Measurements from ENCODE around the gene SAMD4B. TPM values are rescaled to one million over a fixed set of nuclear protein-coding genes. Genes with fewer than 3 reads are reported as not detected.

The SAMD4B gene
- total and polyA plus RNA-seq, 10 of the 15 experiments (the other 5 are each of a cell fraction or from before 2014, with no cell fraction given): 2.4 to 43.3 (median 23.9) TPM

- TF ChIP-seq EZH2 (IDR thresholded peaks at IDR 0.05; ENCODE audit: borderline replicate concordance, control insufficient read depth, low read depth, low read length): no peak
- no peak for TF ChIP-seq IKZF2 (IDR thresholded peaks at IDR 0.05)
These were observed 16.2 kb upstream of the SAMD4B start (continued) for GRCh38 chr19:39325778-39326665.

GRCh38 chr19:39327363-39328045, 14.7 kb upstream of the SAMD4B start:
- 66% methylated on average over 16 of the region's 16 CpGs for WGBS (ENCODE audit: insufficient coverage, insufficient replicate concordance, low lambda C conversion rate, missing lambda C conversion rate)
- ATAC-seq (no peak), DNase-seq (ENCODE audit: low read depth, low spot score) (no peak), FAIRE-seq (no peak)
- no peaks in the 10 kb centered on the region for H3K79me2 ChIP-seq (ENCODE audit: control insufficient read depth, insufficient read depth, low read length)
- H3K27me3 ChIP-seq (replicated peaks in 1 of 2; ENCODE audit: control insufficient read depth in 2 of 2, insufficient read depth in 2 of 2, low read length in 1 of 2): no peaks in the 10 kb centered on the region
- intact Hi-C loops (cut with micrococcal nuclease; ENCODE audit: unreplicated experiment): loop anchor here (1.0 to 5.0 kb wide), 3 partner anchors 115 to 365 kb away; no protein-coding TSS in a partner anchor
- TF ChIP-seq PRDM15 (CRISPR knock-in tag; IDR thresholded peaks at IDR 0.05) (no peak), ZNF217 (IDR thresholded peaks at IDR 0.05) (no peak), TCF12 (IDR thresholded peaks at IDR 0.05; ENCODE audit: low read depth, low read length) (no peak), SMC3 (IDR thresholded peaks at IDR 0.05; ENCODE audit: borderline replicate concordance, low read length) (no peak), BCLAF1 (IDR thresholded peaks at IDR 0.05) (no peak), TCF3 (IDR thresholded peaks at IDR 0.05; ENCODE audit: borderline replicate concordance, insufficient read depth, low read depth, low read length) (no peak)
- no peaks in the 10 kb centered on the region for H4K20me1 ChIP-seq (ENCODE audit: control insufficient read depth, insufficient read depth)
- H3K4me2 ChIP-seq (ENCODE audit: control insufficient read depth, insufficient read depth): no peak overlapping the region
- in situ Hi-C loops (cut with MboI): loop anchor here (5.0 kb wide), 1 partner anchor 205 kb away; no protein-coding TSS in a partner anchor
- H3K36me3 ChIP-seq (ENCODE audit: control insufficient read depth in 2 of 2, insufficient read depth in 2 of 2, low read length in 1 of 2): peaks cover 0 to 8% of the 10 kb centered on the region in 2 experiments; a peak in 2 of 4 replicates
- ChIA-PET RAD21 (ENCODE audit: unreplicated experiment) (interaction anchor here (1.3 to 2.0 kb wide), 4 partner anchors 64 to 205 kb away, joined by 3 to 7 read pairs (median 4); partner anchors contain the start of genes MED29 and PAF1), SMC1A (ENCODE audit: uncharacterized antibody, unreplicated experiment) (interaction anchor here (0.6 to 2.2 kb wide), 4 partner anchors 112 to 205 kb away, joined by 3 to 17 read pairs (median 4); partner anchors contain the start of gene TIMM50), CTCF (interaction anchor here (0.7 to 3.7 kb wide), 18 partner anchors 9 to 365 kb away, joined by 3 to 28 read pairs (median 4); partner anchors contain the start of genes GMFG and PAK4), POLR2A (interaction anchor here (0.6 kb wide), 1 partner anchor 102 kb away, joined by 4 read pairs; no protein-coding TSS in a partner anchor)
- no peak overlapping the region for H3K27ac ChIP-seq (ENCODE audit: control insufficient read depth, insufficient read depth)
- H3K4me3 ChIP-seq: no peak overlapping the region
- no peak overlapping the region for H2AFZ ChIP-seq (ENCODE audit: control insufficient read depth, low read depth, low read length)
- no peak overlapping the region for H3K9ac ChIP-seq (ENCODE audit: control insufficient read depth, insufficient read depth, low read length)
- no peaks in the 10 kb centered on the region for H3K9me3 ChIP-seq (replicated peaks; ENCODE audit: control insufficient read depth, insufficient read depth, low read length)
- H3K4me1 ChIP-seq (ENCODE audit: control insufficient read depth, insufficient read depth, low read length): peaks cover 8% of the 10 kb centered on the region
- BruUV-seq (replicated peaks): no TSS peak
